ENCODE data around the gene UNC13A. TPM values are rescaled to one million over a fixed set of nuclear protein-coding genes. Genes with fewer than 3 reads are reported as not detected.

UNC13A gene
- not detected for total RNA-seq
- total RNA-seq (2013), result 0.02 TPM

GRCh38 chr19:17687857-17688784 is at the start of gene UNC13A:
Gene UNC13A, minus strand, starts transcription at chr19:17688354. Its CDS starts 155 bp downstream, at chr19:17688199.
- no peaks in the 10 kb centered on the region for H3K36me3 ChIP-seq (ENCODE audit: control insufficient read depth, insufficient read depth, low read length)
- Mint-ChIP-seq H3K9me3 (peaks cover 0 to 2% of the 10 kb centered on the region in 2 donors), H3K4me3 (peak within 1 kb of the TSS; percentile 1), H3K27me3 (ENCODE audit: low read depth in 2 of 2) (peaks cover 35% of the 10 kb centered on the region in 2 donors), H3K36me3 (no peaks in the 10 kb centered on the region), H3K4me1 (peaks cover 5 to 22% of the 10 kb centered on the region in 2 donors), H3K27ac (no peak within 1 kb of the TSS)
- peak; percentile 84 to 97 (median 93) for ATAC-seq
- 5% methylated on average over 77 of the region's 77 CpGs for WGBS (ENCODE audit: insufficient coverage)
- peaks cover 35% of the 10 kb centered on the region for H3K27me3 ChIP-seq (ENCODE audit: control insufficient read depth, insufficient read depth, low read length)
- H3K27ac ChIP-seq (ENCODE audit: low read length), result no peak within 1 kb of the TSS
- intact Hi-C loops (cut with micrococcal nuclease), result no loop called here
- DNase-seq, result peak; percentile 67 to 68
- TF ChIP-seq CTCF (IDR thresholded peaks at IDR 0.05), result no peak
- H3K9me3 ChIP-seq (ENCODE audit: control insufficient read depth, insufficient read depth, low read length), result no peaks in the 10 kb centered on the region
- peaks cover 20% of the 10 kb centered on the region for H3K4me1 ChIP-seq (ENCODE audit: control insufficient read depth, insufficient read depth, low read length)
- no peak within 1 kb of the TSS for H3K4me3 ChIP-seq (ENCODE audit: low read length)

GRCh38 chr19:17737690-17738153 is 49.6 kb upstream of the UNC13A start:
- H3K4me1 Mint-ChIP-seq, result peaks cover 0 to 10% of the 10 kb centered on the region in 2 donors
- Histone ChIP-seq H3K36me3 (ENCODE audit: control insufficient read depth, insufficient read depth, low read length) (peaks cover 27% of the 10 kb centered on the region), H3K4me1 (ENCODE audit: control insufficient read depth, insufficient read depth, low read length) (no peaks in the 10 kb centered on the region), H3K4me3 (ENCODE audit: low read length) (no peak overlapping the region), H3K27ac (ENCODE audit: low read length) (no peak overlapping the region), H3K9me3 (ENCODE audit: control insufficient read depth, insufficient read depth, low read length) (no peaks in the 10 kb centered on the region), H3K27me3 (ENCODE audit: control insufficient read depth, insufficient read depth, low read length) (no peaks in the 10 kb centered on the region)
- H3K27ac Mint-ChIP-seq, result no peak overlapping the region
- 97% methylated on average over 7 of the region's 7 CpGs for WGBS (ENCODE audit: insufficient coverage)
- H3K4me3 Mint-ChIP-seq, result no peak overlapping the region
- no peaks in the 10 kb centered on the region for H3K27me3 Mint-ChIP-seq (ENCODE audit: low read depth in 2 of 2)
- no peaks in the 10 kb centered on the region for H3K36me3 Mint-ChIP-seq
- no peak for TF ChIP-seq CTCF (IDR thresholded peaks at IDR 0.05)
- intact Hi-C loops (cut with micrococcal nuclease), result no loop called here
- no peak for ATAC-seq
- DNase-seq, result no peak
- no peaks in the 10 kb centered on the region for H3K9me3 Mint-ChIP-seq

GRCh38 chr19:17735410-17735809 is 47.3 kb upstream of the UNC13A start:
- H3K27ac Mint-ChIP-seq, result no peak overlapping the region
- peaks cover 36% of the 10 kb centered on the region for H3K36me3 ChIP-seq (ENCODE audit: control insufficient read depth, insufficient read depth, low read length)
- H3K4me3 Mint-ChIP-seq, result no peak overlapping the region
- DNase-seq, result no peak
- ATAC-seq, result no peak
- no peaks in the 10 kb centered on the region for H3K4me1 ChIP-seq (ENCODE audit: control insufficient read depth, insufficient read depth, low read length)
- H3K27ac ChIP-seq (ENCODE audit: low read length), result no peak overlapping the region
- no peaks in the 10 kb centered on the region for H3K27me3 ChIP-seq (ENCODE audit: control insufficient read depth, insufficient read depth, low read length)
- peaks cover 3 to 24% of the 10 kb centered on the region in 2 donors for H3K4me1 Mint-ChIP-seq
- no peaks in the 10 kb centered on the region for H3K36me3 Mint-ChIP-seq
- 92% methylated on average over 5 of the region's 5 CpGs for WGBS (ENCODE audit: insufficient coverage)
- intact Hi-C loops (cut with micrococcal nuclease), result no loop called here
- H3K9me3 Mint-ChIP-seq, result no peaks in the 10 kb centered on the region
- H3K4me3 ChIP-seq (ENCODE audit: low read length), result no peak overlapping the region
- no peak for TF ChIP-seq CTCF (IDR thresholded peaks at IDR 0.05)
- no peaks in the 10 kb centered on the region for H3K27me3 Mint-ChIP-seq (ENCODE audit: low read depth in 2 of 2)
- H3K9me3 ChIP-seq (ENCODE audit: control insufficient read depth, insufficient read depth, low read length), result no peaks in the 10 kb centered on the region

Measured in natural killer cell (primary cell).